GM21515 (cell line): ENCODE measurements around the gene USP12.

Experiments used
- ATAC-seq: cut with Tn5 transposase; IDR thresholded peaks from one replicate; pipeline ENCODE4 v1.9.1; 2021; ENCODE audit not compliant: unreplicated experiment

The USP12 gene

GRCh38 chr13:27040826-27041108 lies 130.8 kb downstream of the USP12 start:
- no peak for ATAC-seq

- no peak for ATAC-seq
Observed at GRCh38 chr13:27039171-27039701, 132.4 kb downstream of the USP12 start.

GRCh38 chr13:27038323-27038722 lies 133.3 kb downstream of the USP12 start:
- no peak for ATAC-seq

GRCh38 chr13:27037571-27037970 lies 134.0 kb downstream of the USP12 start:
- no peak for ATAC-seq

- ATAC-seq = no peak
Observed at GRCh38 chr13:27037171-27037570, 134.4 kb downstream of the USP12 start.

- ATAC-seq = no peak
Observed at GRCh38 chr13:27036236-27036981, 135.2 kb downstream of the USP12 start.

- ATAC-seq = no peak
Observed at GRCh38 chr13:27035892-27036235, 135.7 kb downstream of the USP12 start.

- no peak for ATAC-seq
Observed at GRCh38 chr13:27034678-27035111, 136.9 kb downstream of the USP12 start.

- ATAC-seq = no peak
Observed at GRCh38 chr13:27028683-27029480, 142.7 kb downstream of the USP12 start.

- ATAC-seq = no peak
Observed at GRCh38 chr13:27027086-27027667, 144.4 kb downstream of the USP12 start.

- ATAC-seq = no peak
Observed at GRCh38 chr13:27026396-27026795, 145.2 kb downstream of the USP12 start.

GRCh38 chr13:27024776-27025492 lies 146.7 kb downstream of the USP12 start:
- ATAC-seq = no peak

- ATAC-seq = no peak
Observed at GRCh38 chr13:27024074-27024461, 147.5 kb downstream of the USP12 start.

GRCh38 chr13:27023385-27024073 lies 148.1 kb downstream of the USP12 start:
- ATAC-seq = no peak

GRCh38 chr13:27022571-27023311 lies 148.9 kb downstream of the USP12 start:
- ATAC-seq = no peak

- ATAC-seq = no peak
Observed at GRCh38 chr13:27020415-27020814, 151.2 kb downstream of the USP12 start.

GRCh38 chr13:27018882-27019281 lies 152.7 kb downstream of the USP12 start:
- no peak for ATAC-seq

- no peak for ATAC-seq
Observed at GRCh38 chr13:27018344-27018861, 153.2 kb downstream of the USP12 start.

GRCh38 chr13:27016875-27017274 lies 154.7 kb downstream of the USP12 start:
- no peak for ATAC-seq
